A549 treated with AZD9567 at 1 μM for 4 hours (cell line): Measurements from ENCODE around the gene NFATC1. TPM values are rescaled to one million over a fixed set of nuclear protein-coding genes. Genes with fewer than 3 reads are reported as not detected.

ENCODE experiments used
- total RNA-seq: library from RNA; stranded (reverse); fragments of 200-300 nt; extraction: Qiagen RNA extraction; gene quantifications from 5 replicates; pipeline ENCODE4 v1.2.3, GENCODE V29; 2022; ENCODE audit not compliant: insufficient read depth

The NFATC1 gene
- total RNA-seq, result 5.0 to 6.0 TPM (median 5.6 TPM) in 5 replicates

GRCh38 chr18:79395761-79396404, at the start of gene NFATC1:
Gene NFATC1 (plus strand): TSS chr18:79395930. CDS start chr18:79396225, 295 bp downstream.

